ENCODE data around the gene NRN1L. TPM values are rescaled to one million over a fixed set of nuclear protein-coding genes. Genes with fewer than 3 reads are reported as not detected.
A peak's percentile ranks its signal among the peaks of the same experiment; 100 is the strongest.

The NRN1L gene
- total and polyA plus RNA-seq, 4 donors, result 1.1 to 5.8 (median 3.6) TPM

GRCh38 chr16:67922221-67922620 is 37.5 kb downstream of the NRN1L start:
- 69 to 71% methylated on average over 5 of the region's 5 CpGs for WGBS, 2 donors
- Histone ChIP-seq H3K9me3 (ENCODE audit: control insufficient read depth in 4 of 4, insufficient read depth in 3 of 4, low read length in 3 of 4) (no peaks in the 10 kb centered on the region), H3K27me3 (ENCODE audit: control insufficient read depth in 3 of 3, insufficient read depth in 3 of 3, low read length in 2 of 3) (no peaks in the 10 kb centered on the region), H3K9ac (ENCODE audit: insufficient read depth in 1 of 2, low read length in 2 of 2) (no peak overlapping the region), H3K27ac (ENCODE audit: low read depth in 1 of 2, low read length in 1 of 2) (peak overlapping the region in 1 of 2 donors; percentile 52), H3K4me1 (ENCODE audit: control insufficient read depth in 5 of 5, insufficient read depth in 5 of 5, low read length in 5 of 5) (peaks cover 0 to 15% (median 1%) of the 10 kb centered on the region in 5 donors), H3K36me3 (ENCODE audit: control insufficient read depth in 4 of 4, insufficient read depth in 4 of 4, low read length in 4 of 4) (peaks cover 0 to 19% (median 12%) of the 10 kb centered on the region in 4 donors), H3K4me3 (no peak overlapping the region)
- no peak for DNase-seq
- ATAC-seq (ENCODE audit: insufficient read depth, low FRiP score), result no peak
- no peak for TF ChIP-seq CTCF (IDR thresholded peaks at IDR 0.05; ENCODE audit: control extremely low read depth, extremely low read depth)

- Histone ChIP-seq H3K27me3 (ENCODE audit: control insufficient read depth in 3 of 3, insufficient read depth in 3 of 3, low read length in 2 of 3) (no peaks in the 10 kb centered on the region), H3K4me1 (ENCODE audit: control insufficient read depth in 5 of 5, insufficient read depth in 5 of 5, low read length in 5 of 5) (peaks cover 0 to 15% (median 0%) of the 10 kb centered on the region in 5 donors), H3K27ac (ENCODE audit: low read depth in 1 of 2, low read length in 1 of 2) (peak overlapping the region in 1 of 2 donors; percentile 23), H3K9ac (ENCODE audit: insufficient read depth in 1 of 2, low read length in 2 of 2) (no peak overlapping the region), H3K36me3 (ENCODE audit: control insufficient read depth in 4 of 4, insufficient read depth in 4 of 4, low read length in 4 of 4) (peaks cover 0 to 22% (median 11%) of the 10 kb centered on the region in 4 donors), H3K9me3 (ENCODE audit: control insufficient read depth in 4 of 4, insufficient read depth in 3 of 4, low read length in 3 of 4) (no peaks in the 10 kb centered on the region), H3K4me3 (no peak overlapping the region)
- DNase-seq (no peak), ATAC-seq (ENCODE audit: insufficient read depth, low FRiP score) (no peak)
- 69 to 79% methylated on average over 8 of the region's 8 CpGs for WGBS, 2 donors
- no peak for TF ChIP-seq CTCF (IDR thresholded peaks at IDR 0.05; ENCODE audit: control extremely low read depth, extremely low read depth)
These were observed 38.1 kb downstream of the NRN1L start for GRCh38 chr16:67922740-67923139.

GRCh38 chr16:67923414-67924116 is 38.9 kb downstream of the NRN1L start:
- no peak for ATAC-seq (ENCODE audit: insufficient read depth, low FRiP score)

More at GRCh38 chr16:67923414-67924116, 38.9 kb downstream of the NRN1L start:
- Histone ChIP-seq H3K4me1 (ENCODE audit: control insufficient read depth in 5 of 5, insufficient read depth in 5 of 5, low read length in 5 of 5) (peaks cover 0 to 15% (median 0%) of the 10 kb centered on the region in 5 donors), H3K9ac (ENCODE audit: insufficient read depth in 1 of 2, low read length in 2 of 2) (no peak overlapping the region), H3K27ac (ENCODE audit: low read depth in 1 of 2, low read length in 1 of 2) (peak overlapping the region; percentile 23 to 46), H3K36me3 (ENCODE audit: control insufficient read depth in 4 of 4, insufficient read depth in 4 of 4, low read length in 4 of 4) (peaks cover 0 to 20% (median 11%) of the 10 kb centered on the region in 4 donors), H3K27me3 (ENCODE audit: control insufficient read depth in 3 of 3, insufficient read depth in 3 of 3, low read length in 2 of 3) (no peaks in the 10 kb centered on the region), H3K4me3 (no peak overlapping the region), H3K9me3 (ENCODE audit: control insufficient read depth in 4 of 4, insufficient read depth in 3 of 4, low read length in 3 of 4) (no peaks in the 10 kb centered on the region)
- no peak for TF ChIP-seq CTCF (IDR thresholded peaks at IDR 0.05; ENCODE audit: control extremely low read depth, extremely low read depth)
- DNase-seq, result no peak
- 74 to 83% methylated on average over 10 of the region's 10 CpGs for WGBS, 2 donors

Measured in lung (tissue), 12 donors.